HG02642 (cell line): ENCODE results near the gene ATP1A3.
"Not testable (repeated sequence)": the region's sequence is repeated elsewhere in the genome, so short reads cannot be mapped to it uniquely, and the experiment has no call there.

Source experiments
- ATAC-seq: cut with Tn5 transposase; IDR thresholded peaks from one replicate; pipeline ENCODE4 v1.9.1; 2021; ENCODE audit warnings: mild to moderate bottlenecking; ENCODE audit not compliant: unreplicated experiment, poor library complexity

The ATP1A3 gene

DNA sequence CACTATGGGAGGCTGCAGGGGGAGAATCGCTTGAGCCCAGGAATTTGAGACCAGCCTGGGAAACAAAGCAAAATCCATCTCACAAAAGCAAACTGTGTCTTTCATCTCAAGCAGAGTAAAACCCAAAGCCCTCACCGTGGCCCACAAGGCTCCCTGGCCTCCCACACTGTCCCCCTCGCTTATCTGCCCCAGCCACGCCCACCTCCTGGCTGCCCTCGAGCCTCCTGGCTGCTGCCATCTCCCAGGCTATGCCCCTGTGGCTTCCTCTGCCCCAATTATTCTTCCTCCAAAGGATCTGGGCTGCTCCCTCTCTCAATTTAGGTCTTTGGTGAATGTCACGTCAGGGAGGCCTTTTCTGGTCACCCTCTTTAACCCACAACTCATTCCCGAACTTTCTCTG, 38.5 kb downstream of the ATP1A3 start:
- no peak for ATAC-seq

DNA sequence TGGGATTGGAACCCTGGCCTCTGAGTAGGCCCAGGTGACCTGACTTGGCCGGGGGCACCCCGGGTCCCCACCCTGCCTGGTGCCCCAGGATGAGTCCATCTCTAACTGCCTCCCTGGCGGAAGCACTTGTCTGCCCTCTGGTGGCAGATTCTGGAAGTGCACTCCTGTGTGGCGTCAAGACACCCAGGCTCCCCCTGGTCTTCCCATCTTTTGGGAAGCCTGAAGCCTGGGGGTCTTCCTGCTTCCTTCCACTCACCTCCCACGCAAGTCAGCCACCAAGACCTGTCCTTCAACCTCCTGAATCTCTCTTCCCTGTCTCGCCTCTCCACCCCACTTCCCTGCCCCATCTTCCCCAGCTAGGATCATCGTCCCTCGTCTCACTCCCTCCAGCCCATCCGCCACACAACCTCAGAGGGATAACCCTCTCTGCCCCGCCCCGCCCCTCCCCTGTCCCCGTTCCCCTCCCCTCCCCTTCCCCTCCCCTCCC, 42.3 kb downstream of the ATP1A3 start:
- peak; percentile 58 for ATAC-seq

DNA sequence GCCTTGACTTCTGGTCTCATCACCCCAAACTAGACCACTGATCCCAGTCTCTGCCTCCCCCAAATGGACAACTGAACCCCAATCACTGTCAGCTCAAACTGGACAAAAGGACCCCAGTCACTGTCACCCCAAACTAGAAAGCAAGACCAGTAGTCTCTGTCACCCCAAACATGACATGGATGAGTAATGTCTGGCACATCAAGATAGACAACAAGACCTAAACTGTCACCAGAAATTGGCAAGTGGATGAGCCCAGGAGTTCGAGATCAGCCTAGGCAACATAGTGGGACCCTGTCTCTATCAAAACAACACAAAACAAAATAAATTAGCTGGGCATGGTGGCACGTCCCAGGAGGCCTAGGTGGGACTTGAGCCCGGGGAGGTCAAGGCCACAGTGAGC, 46.9 kb downstream of the ATP1A3 start:
- no peak for ATAC-seq

DNA sequence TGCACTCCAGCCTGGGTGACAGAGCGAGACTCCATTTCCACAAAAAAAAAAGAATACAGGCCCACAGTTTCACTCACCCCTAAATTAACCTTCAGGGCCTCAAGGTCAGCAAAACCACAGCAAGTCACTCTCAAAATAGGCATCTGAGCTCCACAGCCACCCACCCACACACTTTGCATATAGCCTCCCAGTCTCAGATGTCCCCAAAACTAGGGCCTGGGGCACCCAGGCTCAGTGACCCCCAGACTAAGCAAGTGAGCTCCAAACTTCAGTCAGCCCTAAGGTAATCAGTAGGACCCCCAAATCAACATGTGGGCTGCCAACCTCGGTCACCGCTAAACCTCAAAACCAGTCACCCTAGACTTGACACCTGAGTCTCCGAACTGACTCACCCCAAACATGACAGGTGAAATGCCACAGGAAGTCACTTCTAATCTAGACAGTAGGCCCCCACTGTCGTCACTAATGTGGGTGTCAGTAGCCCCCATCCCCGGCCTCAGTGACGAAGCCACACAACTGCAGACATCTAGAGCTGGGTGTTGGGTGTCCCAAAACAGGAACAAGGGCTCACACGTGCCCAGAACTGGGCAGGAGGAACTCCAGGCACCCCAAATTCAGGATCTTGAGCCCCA, 48.8 kb downstream of the ATP1A3 start:
- ATAC-seq = peak; percentile 80

GRCh38 chr19:41944336-41944735, 49.7 kb downstream of the ATP1A3 start:
- ATAC-seq = no peak

DNA sequence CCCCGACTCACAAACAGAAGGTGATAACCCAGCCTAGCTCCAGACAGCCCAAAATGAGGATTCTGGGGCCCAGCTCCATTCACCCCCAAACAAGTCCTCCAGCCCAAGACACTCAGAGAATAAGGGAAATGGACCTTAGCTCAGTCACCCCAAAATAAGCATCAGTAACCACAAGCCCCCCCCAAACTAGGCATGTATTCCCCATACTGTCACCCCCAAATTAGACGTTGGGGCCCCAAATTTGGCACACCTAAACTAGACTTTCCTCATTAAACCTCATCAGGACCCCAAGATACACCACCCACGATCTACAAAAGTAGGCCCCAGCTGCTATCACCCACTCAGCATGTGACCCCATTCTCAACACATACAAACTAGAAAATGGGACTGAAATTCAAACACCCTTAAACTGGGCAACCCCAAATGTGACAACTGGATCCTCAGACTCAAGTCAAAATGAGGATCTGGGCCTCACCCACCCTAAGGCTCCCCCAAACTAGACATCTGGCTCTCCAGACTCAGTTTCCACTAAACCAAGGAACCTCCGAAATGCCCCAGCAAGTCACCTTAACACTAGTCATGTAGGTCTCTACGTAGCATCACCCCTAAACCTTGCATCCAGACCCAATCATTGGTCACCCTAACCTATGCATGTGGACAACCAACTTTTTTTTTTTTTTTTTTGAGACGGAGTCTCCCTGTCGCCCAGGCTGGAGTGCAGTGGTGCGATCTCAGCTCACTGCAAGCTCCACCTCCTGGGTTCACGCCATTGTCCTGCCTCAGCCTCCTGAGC, 52.4 kb downstream of the ATP1A3 start:
- ATAC-seq = no peak

DNA sequence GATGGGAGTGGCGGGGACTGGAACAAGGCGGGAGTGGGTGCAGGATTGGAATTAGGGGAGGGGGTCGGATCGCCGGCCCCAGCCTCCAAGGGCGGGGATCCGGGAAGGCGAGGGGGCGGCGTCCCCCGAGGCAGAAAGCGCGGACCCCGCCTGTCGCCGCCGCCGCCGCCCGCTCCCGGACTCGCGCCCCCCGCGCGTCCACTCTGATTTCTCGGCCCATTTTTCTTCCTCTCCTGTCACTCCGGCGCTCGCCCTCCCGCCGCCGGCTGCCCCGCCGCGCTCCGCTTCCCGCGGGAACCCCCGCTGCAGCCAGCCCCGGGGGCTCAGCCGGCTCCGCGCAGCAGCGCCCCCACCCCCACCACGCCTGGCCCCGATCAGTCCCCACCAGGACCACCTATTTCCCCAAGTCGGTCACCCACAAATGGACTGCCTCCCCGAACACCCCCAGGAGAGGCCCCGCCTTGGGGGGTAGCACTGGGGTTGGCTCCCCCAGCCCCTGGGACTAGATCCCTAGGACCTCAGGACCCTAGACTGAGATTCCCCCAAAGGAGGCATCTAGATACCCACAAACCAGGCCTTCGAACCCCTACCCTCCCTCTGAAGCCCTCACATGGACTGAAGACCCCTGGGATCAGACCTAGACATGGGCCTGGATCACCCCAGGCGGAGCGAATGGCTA, 53.2 kb downstream of the ATP1A3 start:
- no peak for ATAC-seq

DNA sequence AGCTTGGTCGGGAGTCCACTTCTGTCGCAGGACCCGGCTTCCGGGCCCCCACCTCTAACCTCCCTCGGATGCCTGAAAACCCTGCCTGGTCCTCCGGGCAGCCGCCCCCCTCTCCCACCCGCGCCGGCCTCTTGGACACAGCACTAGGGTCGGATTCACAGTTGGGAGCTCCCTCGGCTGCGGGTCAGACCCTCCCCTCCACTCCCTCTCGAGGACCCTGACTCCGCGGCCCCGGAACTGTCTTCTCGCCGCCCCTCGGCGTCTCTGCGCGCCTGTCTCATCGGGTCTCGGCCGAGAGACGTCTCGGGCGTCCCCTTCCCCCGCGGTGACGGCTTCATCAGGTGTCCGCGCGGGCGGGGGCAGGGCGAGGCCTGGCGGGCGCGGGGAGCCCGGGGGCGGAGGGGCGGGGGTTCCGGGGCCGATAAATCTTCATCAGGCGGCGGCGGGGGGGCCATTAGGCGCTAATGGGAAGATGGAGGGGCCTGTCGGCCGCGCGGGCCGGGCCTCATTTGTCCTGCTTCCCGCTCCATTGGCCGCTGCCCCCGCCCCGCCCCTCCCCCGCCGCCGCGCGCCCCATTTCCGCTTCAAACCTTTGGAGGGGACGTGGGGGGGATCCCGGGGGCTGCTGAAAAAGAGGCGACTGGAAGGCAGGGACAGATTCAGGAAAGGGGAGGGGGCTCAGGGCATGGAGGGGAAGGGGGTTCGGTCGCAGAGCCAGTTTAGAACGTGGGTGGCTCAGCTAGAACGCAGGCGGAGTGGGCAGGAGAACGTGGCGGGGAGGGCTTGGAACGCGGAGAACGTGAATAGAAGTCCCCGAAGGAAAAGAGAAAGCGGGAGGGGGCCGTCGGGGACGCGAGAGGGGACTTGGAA, 53.9 kb downstream of the ATP1A3 start:
- ATAC-seq = no peak

- not testable (repeated sequence) for ATAC-seq
Observed at GRCh38 chr19:41939209-41939608, 54.8 kb downstream of the ATP1A3 start.

DNA sequence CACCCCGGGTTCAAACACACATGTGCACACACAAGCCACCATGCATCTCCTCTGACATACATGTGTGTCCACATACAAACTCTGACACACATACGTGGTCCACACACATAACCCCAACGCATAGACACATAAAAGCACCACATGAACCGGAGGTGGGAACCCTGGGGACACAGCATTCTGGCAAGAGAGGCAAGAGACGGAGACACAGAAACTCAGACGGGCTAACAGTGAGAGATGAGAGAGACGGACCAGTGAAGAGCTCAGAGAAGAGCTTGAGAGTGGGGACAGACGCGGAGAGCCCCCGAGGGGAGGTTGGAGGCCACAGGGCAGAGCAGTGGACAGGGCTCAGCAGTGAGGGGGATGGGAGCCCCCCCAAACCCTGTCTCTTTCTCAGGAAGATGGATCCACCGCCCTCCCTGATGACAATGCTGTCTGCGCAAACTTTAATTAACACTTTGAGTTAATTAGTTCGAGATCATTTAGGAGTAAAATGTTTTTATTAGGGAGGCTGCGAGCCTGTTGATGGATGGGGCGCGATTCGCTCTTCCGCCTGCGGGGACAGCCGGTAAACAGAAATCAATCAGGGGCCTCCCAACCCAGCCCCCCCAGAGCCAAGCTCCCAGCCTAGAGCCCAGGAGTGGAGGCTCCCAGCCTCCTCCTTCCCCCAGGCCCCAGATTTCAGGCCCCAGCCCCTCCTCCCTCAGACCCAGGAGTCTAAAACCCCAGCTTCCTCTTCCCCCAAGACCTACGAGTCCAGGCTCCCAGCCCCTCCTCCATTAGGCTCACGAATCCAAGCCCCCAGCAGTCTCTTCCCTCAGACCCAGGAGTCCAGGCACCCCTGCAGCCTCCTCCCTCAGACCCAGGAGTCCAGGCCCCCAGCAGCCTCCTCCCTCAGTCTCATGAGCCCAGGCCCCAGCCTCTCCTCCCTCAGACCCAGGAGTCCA, 56.2 kb downstream of the ATP1A3 start:
- no peak for ATAC-seq

GRCh38 chr19:41936961-41937360, 57.1 kb downstream of the ATP1A3 start:
- ATAC-seq = no peak

- no peak for ATAC-seq
Observed at GRCh38 chr19:41936416-41936850, 57.6 kb downstream of the ATP1A3 start.

DNA sequence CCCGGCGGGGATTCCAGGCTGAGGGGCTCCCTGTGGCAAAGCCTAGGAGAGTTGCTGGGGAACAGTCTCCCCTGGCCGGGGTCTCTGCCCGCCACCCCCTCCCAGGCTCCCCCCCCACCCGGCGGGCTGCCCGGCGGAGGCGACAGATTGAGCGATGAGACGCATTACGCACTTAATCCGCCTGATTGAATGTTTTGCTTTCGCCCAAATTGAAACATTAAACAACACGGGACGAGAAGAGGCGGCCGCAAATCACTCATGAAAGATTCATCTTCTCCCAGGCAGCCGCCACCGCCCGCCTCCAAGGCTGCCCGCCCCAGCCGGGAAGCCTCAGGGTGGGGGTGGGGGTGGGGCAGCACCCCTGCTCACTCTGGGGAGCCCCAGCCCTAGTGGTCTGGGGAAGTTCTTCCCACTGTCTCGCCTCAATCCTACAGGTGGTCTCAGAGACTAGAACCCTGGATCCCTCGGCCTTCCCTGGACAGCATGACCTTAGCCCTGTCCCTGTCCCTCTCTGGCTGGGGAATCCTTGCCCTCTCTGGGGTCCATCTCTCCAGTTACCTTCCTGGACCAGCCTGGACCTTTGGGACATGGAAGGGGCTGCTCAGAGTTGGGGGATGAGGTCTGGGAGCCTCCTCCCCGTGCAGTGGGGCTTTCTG, 58.1 kb downstream of the ATP1A3 start:
- no peak for ATAC-seq

GRCh38 chr19:41934849-41935374, 59.1 kb downstream of the ATP1A3 start:
- ATAC-seq = peak; percentile 54

- ATAC-seq = no peak
Observed at GRCh38 chr19:41933693-41934426, 60.2 kb downstream of the ATP1A3 start.

DNA sequence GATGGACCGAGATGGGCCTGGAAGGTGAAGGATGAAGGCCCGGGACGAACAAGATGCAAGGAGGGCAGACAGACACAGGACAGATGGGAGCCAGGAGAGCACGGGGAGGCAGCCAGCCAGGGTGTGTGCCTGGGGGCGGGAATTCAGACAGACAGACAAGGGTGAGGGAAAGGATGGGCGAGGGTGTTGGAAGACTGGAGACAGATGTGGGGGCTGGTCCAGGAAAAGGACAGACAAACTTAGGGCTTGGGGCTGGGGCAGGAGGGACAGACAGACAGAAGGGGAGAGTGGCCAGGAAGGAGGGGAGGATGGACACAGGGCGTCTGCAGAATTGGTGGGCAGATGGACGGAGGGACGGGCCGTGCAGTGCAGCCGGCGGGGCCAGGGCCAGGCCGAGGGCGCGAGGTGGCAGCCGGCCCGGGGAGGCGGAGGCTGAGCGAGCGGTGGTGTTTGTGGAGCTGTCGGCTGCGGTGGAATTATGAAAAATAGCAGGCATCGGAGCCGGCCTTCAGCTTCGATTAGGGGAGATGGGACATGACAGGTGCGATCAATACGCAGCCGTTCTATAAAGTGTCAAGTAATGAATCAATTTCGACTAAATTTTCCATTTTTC, 61.2 kb downstream of the ATP1A3 start:
- no peak for ATAC-seq

DNA sequence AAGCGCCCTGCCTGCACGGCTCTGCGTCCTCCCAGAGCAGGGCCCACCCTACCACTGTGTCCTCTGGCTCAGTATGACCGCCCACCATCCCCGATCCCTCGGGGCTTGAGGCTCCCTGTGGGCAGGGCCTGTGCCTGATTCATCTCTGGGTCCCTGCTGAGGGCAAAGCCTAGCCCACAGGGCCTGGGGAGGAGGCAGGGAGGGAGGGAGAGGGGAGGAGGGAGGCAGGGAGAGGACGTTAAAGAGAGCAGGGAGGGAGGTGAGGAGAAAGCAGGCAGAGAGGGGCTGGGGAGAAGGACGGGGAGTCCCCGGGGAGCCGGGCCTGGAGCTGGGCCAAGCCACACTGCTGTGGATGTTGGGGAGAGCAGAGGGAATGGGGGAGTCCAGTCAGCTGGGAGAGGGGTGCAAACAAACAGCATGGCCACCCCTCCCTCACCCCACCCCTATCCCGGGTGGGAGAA, 61.7 kb downstream of the ATP1A3 start:
- no peak for ATAC-seq
